ENCODE measurements around the gene ITGB5. TPM values are rescaled to one million over a fixed set of nuclear protein-coding genes. Genes with fewer than 3 reads are reported as not detected.
A peak's percentile ranks its signal among the peaks of the same experiment; 100 is the strongest.

Gene ITGB5
- total RNA-seq, 1 donor from 2014 or later: 156 TPM

- no peaks in the 10 kb centered on the region for H3K9me3 ChIP-seq
- H3K4me1 ChIP-seq: peaks cover 31% of the 10 kb centered on the region
- TF ChIP-seq CTCF (IDR thresholded peaks at IDR 0.05) (no peak), POLR2A (IDR thresholded peaks at IDR 0.05) (no peak), POLR2AphosphoS5 (IDR thresholded peaks at IDR 0.05; ENCODE audit: insufficient read depth in 1 of 2, low read depth in 1 of 2) (no peak)
- no peaks in the 10 kb centered on the region for H3K36me3 ChIP-seq
- H3K4me3 ChIP-seq: no peak overlapping the region
- H3K27me3 ChIP-seq: no peaks in the 10 kb centered on the region
- H3K27ac ChIP-seq: peak overlapping the region; percentile 74
- intact Hi-C loops (cut with DNase I): no loop called here
- DNase-seq (ENCODE audit: extremely low spot score in 2 of 2): no peak
These were observed 84.5 kb downstream of the ITGB5 start for GRCh38 chr3:124802702-124803101.

- no peaks in the 10 kb centered on the region for H3K27me3 ChIP-seq
- peak overlapping the region; percentile 74 for H3K27ac ChIP-seq
- intact Hi-C loops (cut with DNase I): no loop called here
- no peaks in the 10 kb centered on the region for H3K9me3 ChIP-seq
- no peak for TF ChIP-seq CTCF (IDR thresholded peaks at IDR 0.05)
- no peak for TF ChIP-seq POLR2AphosphoS5 (IDR thresholded peaks at IDR 0.05; ENCODE audit: insufficient read depth in 1 of 2, low read depth in 1 of 2)
- no peaks in the 10 kb centered on the region for H3K36me3 ChIP-seq
- peaks cover 30% of the 10 kb centered on the region for H3K4me1 ChIP-seq
- H3K4me3 ChIP-seq: no peak overlapping the region
- DNase-seq (ENCODE audit: extremely low spot score in 2 of 2): peak in 1 of 2 donors; percentile 80
These were observed 85.0 kb downstream of the ITGB5 start for GRCh38 chr3:124802061-124802698.

DNA sequence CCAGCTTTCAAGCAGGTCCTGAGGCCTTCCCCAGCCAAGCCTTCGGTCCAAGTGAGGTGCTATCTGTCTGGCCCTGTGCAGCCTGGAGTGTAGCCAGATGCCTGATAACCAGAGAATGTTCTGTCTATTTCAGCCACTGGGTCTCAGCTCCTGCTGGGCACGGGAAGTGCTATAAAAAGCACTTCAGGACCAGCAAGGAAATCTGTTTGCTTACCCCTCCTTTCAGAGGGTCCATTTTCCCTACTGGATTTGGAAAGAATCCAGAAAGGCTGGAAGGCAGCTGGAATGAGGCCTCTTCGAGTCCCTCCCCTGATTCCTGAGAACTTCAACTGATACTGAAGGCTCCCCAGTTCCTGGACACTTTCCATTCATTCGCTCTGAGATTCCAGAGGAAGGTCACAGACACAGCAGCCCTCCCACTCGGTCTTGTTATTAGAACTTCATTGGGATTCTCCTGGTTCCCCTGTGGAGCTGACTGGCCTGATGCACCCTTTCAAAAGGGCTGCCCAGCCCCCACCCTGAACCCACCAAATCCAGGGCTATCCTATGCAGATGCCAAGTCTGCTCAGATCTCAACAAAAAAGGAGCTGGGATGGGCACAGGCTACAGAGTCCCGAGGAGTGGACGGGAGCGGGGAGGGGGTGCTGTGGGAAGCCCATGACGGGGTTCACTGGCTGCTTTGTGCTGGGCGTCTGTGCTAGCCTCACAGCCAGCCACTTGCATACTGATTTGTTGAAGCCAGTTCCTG is 86.5 kb downstream of the ITGB5 start:
- no peak for TF ChIP-seq CTCF (IDR thresholded peaks at IDR 0.05)
- no peak for TF ChIP-seq POLR2A (IDR thresholded peaks at IDR 0.05)
- TF ChIP-seq POLR2AphosphoS5 (IDR thresholded peaks at IDR 0.05; ENCODE audit: insufficient read depth in 1 of 2, low read depth in 1 of 2): no peak
- intact Hi-C loops (cut with DNase I): no loop called here
- Histone ChIP-seq H3K9me3 (no peaks in the 10 kb centered on the region), H3K36me3 (peaks cover 0 to 8% of the 10 kb centered on the region in 2 donors), H3K27ac (peak overlapping the region; percentile 74), H3K4me1 (peaks cover 30% of the 10 kb centered on the region), H3K27me3 (no peaks in the 10 kb centered on the region), H3K4me3 (no peak overlapping the region)
- no peak for DNase-seq (ENCODE audit: extremely low spot score in 2 of 2)

DNA sequence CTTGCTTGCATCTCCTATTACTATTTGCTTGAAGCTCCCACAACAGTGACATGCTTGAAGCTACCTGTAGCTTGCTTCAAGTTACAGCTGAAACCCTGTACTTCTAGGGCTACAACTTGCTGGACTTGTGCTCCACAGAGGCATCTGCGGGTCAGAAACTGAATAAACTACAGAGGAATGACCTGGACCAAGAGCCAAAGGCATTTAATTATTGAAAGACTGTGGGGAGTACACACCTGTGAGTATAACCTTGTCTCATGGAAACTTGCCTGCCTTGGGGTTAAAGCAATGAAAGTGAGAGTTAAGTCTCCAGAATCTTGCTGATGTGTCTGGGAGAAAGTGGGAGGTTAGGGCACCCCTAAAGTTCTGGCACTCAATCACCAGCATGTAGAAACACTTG is 87.1 kb downstream of the ITGB5 start:
- Histone ChIP-seq H3K27ac (peak overlapping the region; percentile 74), H3K36me3 (peaks cover 0 to 15% of the 10 kb centered on the region in 2 donors), H3K4me3 (no peak overlapping the region), H3K27me3 (no peaks in the 10 kb centered on the region), H3K4me1 (peaks cover 30% of the 10 kb centered on the region), H3K9me3 (no peaks in the 10 kb centered on the region)
- TF ChIP-seq POLR2A (IDR thresholded peaks at IDR 0.05) (no peak), POLR2AphosphoS5 (IDR thresholded peaks at IDR 0.05; ENCODE audit: insufficient read depth in 1 of 2, low read depth in 1 of 2) (no peak), CTCF (IDR thresholded peaks at IDR 0.05) (no peak)
- DNase-seq (ENCODE audit: extremely low spot score in 2 of 2): no peak
- intact Hi-C loops (cut with DNase I): no loop called here

GRCh38 chr3:124799676-124800075 is 87.5 kb downstream of the ITGB5 start:
- Histone ChIP-seq H3K27ac (peak overlapping the region; percentile 74), H3K27me3 (no peaks in the 10 kb centered on the region), H3K4me1 (peaks cover 30% of the 10 kb centered on the region), H3K36me3 (peaks cover 0 to 19% of the 10 kb centered on the region in 2 donors), H3K4me3 (no peak overlapping the region), H3K9me3 (no peaks in the 10 kb centered on the region)
- intact Hi-C loops (cut with DNase I): no loop called here
- TF ChIP-seq POLR2AphosphoS5 (IDR thresholded peaks at IDR 0.05; ENCODE audit: insufficient read depth in 1 of 2, low read depth in 1 of 2): no peak
- no peak for DNase-seq (ENCODE audit: extremely low spot score in 2 of 2)
